Bronchial epithelial cell (primary cell): ENCODE data around the gene SGMS1. TPM values are rescaled to one million over a fixed set of nuclear protein-coding genes. Genes with fewer than 3 reads are reported as not detected.

ENCODE experiments used
- DNase-seq: peaks from one replicate; pipeline ENCODE4 v3.0.0-alpha.2; 2010; ENCODE audit warnings: low read depth
- FAIRE-seq: peaks from 2 replicates; lab custom pipeline; 2011; peaks lifted over from hg19 to GRCh38; lab: Jason Lieb, UNC
- H3K27me3 ChIP-seq: 2 replicates; pipeline ENCODE4 v1.5.1; 2011; ENCODE audit warnings: low read length; ENCODE audit not compliant: control insufficient read depth, insufficient read depth
- H3K36me3 ChIP-seq: 2 replicates; pipeline ENCODE4 v1.5.1; 2011; ENCODE audit warnings: low read length; ENCODE audit not compliant: control insufficient read depth, insufficient read depth
- H3K4me3 ChIP-seq: 2 replicates; pipeline ENCODE4 v1.5.1; 2011; ENCODE audit warnings: mild to moderate bottlenecking, low read depth, low read length, control low read depth
- CTCF ChIP-seq: IDR thresholded peaks from 2 replicates; pipeline ENCODE4 v1.5.1; 2011; ENCODE audit warnings: mild to moderate bottlenecking, moderate library complexity, low read length, control low read depth, inconsistent platforms; ENCODE audit not compliant: insufficient read depth, severe bottlenecking
- total RNA-seq: library from RNA; depleted of rRNA; stranded (reverse); fragments of >200 nt; gene quantifications from 2 replicates; pipeline ENCODE4 v1.2.1, GENCODE V29; 2014

The SGMS1 gene
- total RNA-seq, 1 donor from 2014 or later: 21.3 TPM

DNA sequence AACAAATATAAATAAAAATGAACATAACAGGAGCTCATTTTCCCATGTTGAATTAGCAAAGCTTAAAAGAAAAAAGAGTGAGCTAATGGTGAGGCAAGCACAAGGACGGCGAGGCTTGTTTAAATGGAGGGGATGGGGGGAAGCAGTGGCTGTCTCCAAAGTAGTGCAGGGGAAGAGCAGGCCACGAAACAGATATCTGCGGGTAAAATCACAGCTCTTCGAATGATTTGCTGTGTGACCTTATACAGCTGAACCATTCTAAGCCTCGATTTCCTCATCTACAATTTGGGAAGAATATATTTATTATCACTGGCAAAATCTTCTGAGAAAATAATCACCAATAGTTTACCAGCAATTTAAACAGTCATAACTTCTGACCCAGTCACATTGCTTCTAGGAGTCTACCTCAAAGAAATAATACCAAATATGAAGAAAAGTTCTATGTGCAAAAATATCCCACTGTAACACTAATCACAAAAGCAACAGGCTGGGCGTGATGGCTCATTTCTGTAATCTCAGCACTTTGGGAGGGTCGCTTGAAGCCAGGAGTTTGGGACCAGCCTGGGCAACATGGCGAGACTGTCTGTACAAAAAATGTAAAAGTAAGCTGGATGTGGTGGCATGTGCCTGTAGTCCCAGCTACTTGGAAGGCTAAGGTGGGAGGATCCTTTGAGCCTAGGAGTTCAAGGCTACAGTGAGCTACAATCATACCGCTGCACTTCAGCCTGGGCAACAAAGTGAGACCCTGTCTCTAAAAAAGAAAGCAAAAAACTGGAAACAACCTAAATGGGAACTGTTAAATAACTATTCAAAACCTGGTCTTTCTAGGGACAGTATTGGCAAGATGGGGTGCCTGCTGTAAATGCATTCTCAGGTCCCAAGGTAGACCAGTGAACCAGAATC, 309.3 kb downstream of the SGMS1 start:
- H3K27me3 ChIP-seq: no peaks in the 10 kb centered on the region
- no peak overlapping the region for H3K4me3 ChIP-seq
- FAIRE-seq (no peak), DNase-seq (no peak)
- peaks cover 9% of the 10 kb centered on the region for H3K36me3 ChIP-seq
- no peak for TF ChIP-seq CTCF

DNA sequence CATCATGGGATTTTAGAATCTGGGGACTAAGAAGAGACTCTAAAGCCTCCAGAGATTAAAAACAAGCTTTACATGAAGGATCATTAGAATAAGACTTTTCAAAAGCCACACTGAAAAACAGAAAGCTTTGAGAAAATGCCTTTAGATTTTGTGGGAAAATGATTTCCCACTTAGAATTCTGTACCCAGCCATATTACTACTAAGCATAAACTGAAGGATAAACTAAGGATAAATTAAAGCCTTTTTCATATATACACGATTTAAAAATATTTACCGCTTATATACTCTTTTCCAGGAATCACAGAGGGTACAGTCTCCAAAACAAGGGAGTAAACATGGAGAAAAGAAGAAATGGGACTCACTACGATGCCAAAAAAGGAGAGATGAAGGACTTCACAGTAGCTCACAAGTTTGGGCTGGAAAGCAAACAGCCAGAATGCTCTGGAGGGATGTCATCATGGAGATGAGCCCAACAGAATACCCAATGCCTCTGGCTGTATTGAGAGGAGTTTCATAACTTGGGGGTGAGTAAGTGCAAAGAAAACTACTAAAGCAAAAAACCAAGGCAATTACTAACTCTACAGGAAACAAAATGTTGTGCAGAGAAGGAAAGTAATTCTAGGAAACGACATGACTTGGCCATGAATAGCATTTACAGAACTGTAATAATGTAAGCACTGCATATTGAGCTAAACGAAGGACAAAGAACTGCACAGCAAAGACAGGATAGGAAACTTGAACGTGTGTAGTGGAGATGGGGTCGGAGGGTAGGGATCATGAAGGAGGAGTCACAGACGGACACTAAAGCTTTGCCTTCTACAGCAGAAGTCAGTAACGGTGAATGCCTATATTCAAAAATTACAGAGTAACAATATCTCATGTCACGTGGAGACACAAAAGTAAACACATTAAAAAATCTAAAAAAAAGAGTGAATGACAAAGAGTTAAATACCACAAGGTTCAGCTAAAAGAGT, 311.0 kb downstream of the SGMS1 start:
- H3K4me3 ChIP-seq: no peak overlapping the region
- peak; percentile 93 for FAIRE-seq
- TF ChIP-seq CTCF: no peak
- H3K27me3 ChIP-seq: no peaks in the 10 kb centered on the region
- peaks cover 11% of the 10 kb centered on the region for H3K36me3 ChIP-seq
- peak; percentile 93 for DNase-seq

DNA sequence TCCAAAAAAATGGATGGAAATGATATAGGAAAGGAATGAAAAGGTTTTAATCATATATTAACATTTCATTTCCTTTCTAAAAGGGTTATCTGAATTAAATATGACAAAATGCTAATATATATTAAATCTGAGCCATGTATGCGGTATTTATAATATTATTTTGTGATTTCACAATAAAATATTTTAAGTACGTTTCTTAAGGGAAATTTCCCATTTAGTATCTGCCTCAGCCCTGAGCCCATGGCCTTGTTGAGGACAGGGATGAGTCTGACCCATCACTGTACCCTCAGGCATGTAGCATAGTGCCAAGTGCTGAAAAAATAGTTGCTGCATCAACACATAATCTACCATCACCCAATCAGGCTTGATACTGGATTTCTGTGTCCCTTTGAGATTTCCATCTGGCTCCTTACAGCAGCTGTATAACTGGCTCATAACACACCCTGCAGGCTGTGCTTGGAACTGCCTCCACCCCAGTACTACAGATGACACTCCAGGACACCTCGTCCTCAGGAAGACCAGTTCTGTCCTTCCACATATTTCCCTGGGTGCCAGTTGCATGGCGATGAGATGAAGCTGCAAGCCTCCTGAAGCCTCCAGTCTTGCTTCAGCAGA, 313.1 kb downstream of the SGMS1 start:
- Histone ChIP-seq H3K27me3 (no peaks in the 10 kb centered on the region), H3K36me3 (peaks cover 15% of the 10 kb centered on the region), H3K4me3 (no peak overlapping the region)
- TF ChIP-seq CTCF: peak; percentile 52
- no peak for FAIRE-seq
- peak; percentile 10 for DNase-seq

DNA sequence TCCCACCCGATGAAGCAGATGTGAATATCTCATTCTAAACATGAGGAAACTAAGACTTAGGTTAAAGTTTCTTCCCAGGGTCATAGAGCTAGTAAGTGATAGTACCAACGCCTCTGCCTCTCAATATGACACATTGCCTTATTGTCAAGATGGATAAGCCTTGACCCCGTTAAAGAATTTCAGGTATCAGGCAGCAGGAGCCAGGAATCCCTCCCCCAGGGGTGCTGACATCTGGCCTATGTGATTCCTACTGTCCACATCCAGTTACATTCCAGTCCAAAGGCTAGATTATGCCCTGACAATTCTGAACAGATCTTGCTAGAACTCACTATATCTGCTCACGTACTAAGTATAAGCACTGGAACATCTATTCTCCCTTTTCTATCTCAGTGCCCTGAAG, 314.4 kb downstream of the SGMS1 start:
- Histone ChIP-seq H3K36me3 (peaks cover 15% of the 10 kb centered on the region), H3K4me3 (no peak overlapping the region), H3K27me3 (no peaks in the 10 kb centered on the region)
- no peak for FAIRE-seq
- no peak for TF ChIP-seq CTCF
- no peak for DNase-seq

- no peak overlapping the region for H3K4me3 ChIP-seq
- TF ChIP-seq CTCF: no peak
- H3K36me3 ChIP-seq: peaks cover 6% of the 10 kb centered on the region
- FAIRE-seq (no peak), DNase-seq (no peak)
- no peaks in the 10 kb centered on the region for H3K27me3 ChIP-seq
Observed at GRCh38 chr10:50304660-50305059, 319.1 kb downstream of the SGMS1 start.
